VCaP (cell line): ENCODE results near the gene NOX5.

Experiments
- H3K27ac ChIP-seq: fragments of 450-650 bp; 2 replicates; pipeline ENCODE4 v1.5.1; 2017
- CTCF ChIP-seq: fragments of 450-650 bp; conservative IDR thresholded peaks from 2 replicates; pipeline ENCODE4 v1.5.1; 2017; ENCODE audit warnings: mild to moderate bottlenecking, moderate library complexity

NOX5 gene

GRCh38 chr15:69107025-69107620 lies 92.6 kb downstream of the NOX5 start:
- H3K27ac ChIP-seq = no peak overlapping the region

More at GRCh38 chr15:69107025-69107620, 92.6 kb downstream of the NOX5 start:
- no peak for TF ChIP-seq CTCF
